ENCODE results near the gene SLC17A7. TPM values are rescaled to one million over a fixed set of nuclear protein-coding genes. Genes with fewer than 3 reads are reported as not detected.
"Not testable (repeated sequence)": the region's sequence is repeated elsewhere in the genome, so short reads cannot be mapped to it uniquely, and the experiment has no call there.

Gene SLC17A7
- total RNA-seq (2014; rRNA removed; shearing (Covaris generic)), result 0.13 and 0.18 TPM in 2 replicates

- DNase-seq (ENCODE audit: low spot score), result peak; percentile 52
These were observed at the start of gene SLC17A7 for GRCh38 chr19:49441210-49441959. TSS of gene SLC17A7 (minus strand) at chr19:49441527. CDS start at chr19:49441379, 148 bp downstream.

GRCh38 chr19:49490287-49491029, 49.1 kb upstream of the SLC17A7 start:
- peak; percentile 0 for DNase-seq (ENCODE audit: low spot score)

DNA sequence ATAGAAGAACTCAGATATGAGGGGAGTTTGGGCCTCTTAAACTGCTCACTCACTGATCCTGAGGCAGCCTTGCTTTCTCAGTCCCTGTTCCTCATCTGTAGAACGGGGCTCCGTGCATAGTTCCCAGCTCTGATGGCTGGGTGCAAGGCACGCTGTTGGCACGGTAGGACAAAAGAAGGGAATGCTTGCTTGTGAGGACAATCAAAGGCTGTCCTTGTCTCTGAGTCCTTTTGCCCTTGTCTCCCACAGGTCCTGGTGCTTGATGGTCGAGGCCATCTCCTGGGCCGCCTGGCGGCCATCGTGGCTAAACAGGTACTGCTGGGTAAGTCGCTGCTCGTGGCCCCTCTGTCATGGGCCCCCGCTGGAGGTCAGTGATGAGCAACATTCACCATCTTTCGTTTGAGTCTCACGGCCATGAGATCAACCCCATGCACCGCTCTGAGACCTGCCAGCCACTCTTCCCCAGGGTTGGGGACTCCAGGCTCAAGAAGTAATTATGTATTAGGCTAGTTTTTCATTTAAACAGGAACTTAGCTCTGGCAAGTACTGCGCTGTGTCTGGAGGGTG, 48.4 kb upstream of the SLC17A7 start:
- DNase-seq (ENCODE audit: low spot score), result peak; percentile 0

- DNase-seq (ENCODE audit: low spot score), result no peak
These were observed 47.7 kb upstream of the SLC17A7 start for GRCh38 chr19:49488863-49489537.

- DNase-seq (ENCODE audit: low spot score), result peak; percentile 55
These were observed 46.9 kb upstream of the SLC17A7 start for GRCh38 chr19:49488046-49488862.

DNA sequence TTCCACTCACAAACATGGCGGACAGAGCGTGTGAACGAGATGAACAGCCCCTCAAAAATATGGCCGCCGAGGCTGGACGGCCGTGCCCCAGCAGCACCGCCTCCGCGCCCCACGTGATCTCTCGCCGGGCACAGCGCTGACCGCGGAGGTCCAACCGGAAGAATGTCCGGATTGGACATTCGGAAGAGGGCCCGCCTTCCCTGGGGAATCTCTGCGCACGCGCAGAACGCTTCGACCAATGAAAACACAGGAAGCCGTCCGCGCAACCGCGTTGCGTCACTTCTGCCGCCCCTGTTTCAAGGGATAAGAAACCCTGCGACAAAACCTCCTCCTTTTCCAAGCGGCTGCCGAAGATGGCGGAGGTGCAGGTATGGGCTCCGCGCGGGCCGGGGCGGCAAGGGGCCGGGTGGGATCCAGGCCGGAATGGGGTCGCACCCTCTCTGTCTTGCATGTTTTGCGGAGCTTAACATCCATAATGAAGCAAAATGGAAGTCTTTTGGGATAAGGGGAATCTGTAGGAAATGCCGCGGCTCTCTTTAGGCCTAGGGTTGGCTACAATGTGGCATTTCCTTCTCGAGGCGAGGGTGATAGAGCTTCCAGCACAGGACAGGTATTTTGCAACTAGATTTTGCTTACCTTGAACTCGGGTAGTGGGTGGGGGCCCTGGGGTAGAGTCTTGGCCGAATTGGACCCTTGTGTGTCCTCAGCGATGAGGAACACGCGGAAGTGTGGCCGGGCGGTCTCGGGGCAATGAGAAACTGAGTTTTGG, 46.1 kb upstream of the SLC17A7 start, which contains the start of gene RPL13A:
Gene RPL13A, plus strand, starts transcription at position 332 of the 769 bp plus-strand sequence. Its CDS starts 22 bp downstream, at position 354.
- DNase-seq (ENCODE audit: low spot score), result peak; percentile 100

- DNase-seq (ENCODE audit: low spot score), result no peak
These were observed 45.5 kb upstream of the SLC17A7 start for GRCh38 chr19:49486710-49487276.

DNA sequence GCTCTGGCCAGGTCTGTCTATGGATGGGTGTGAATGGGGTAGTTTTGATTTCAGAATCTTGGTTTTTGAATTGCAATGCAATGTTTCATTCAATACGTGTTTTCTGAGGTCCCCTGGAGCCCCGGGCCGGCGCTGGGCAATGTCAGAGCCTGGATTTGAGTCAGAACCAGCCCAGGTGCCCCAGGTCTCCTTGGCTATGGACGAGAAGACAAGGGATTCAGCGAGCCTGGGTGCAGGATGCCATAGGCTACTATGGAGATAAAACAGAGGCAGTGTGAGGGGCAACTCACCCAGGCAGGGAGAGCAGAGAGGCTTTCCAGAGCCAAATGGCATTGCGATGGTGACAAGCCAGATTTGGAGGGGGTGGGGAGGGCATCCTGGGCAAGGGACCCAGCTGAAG, 44.9 kb upstream of the SLC17A7 start:
- no peak for DNase-seq (ENCODE audit: low spot score)

DNA sequence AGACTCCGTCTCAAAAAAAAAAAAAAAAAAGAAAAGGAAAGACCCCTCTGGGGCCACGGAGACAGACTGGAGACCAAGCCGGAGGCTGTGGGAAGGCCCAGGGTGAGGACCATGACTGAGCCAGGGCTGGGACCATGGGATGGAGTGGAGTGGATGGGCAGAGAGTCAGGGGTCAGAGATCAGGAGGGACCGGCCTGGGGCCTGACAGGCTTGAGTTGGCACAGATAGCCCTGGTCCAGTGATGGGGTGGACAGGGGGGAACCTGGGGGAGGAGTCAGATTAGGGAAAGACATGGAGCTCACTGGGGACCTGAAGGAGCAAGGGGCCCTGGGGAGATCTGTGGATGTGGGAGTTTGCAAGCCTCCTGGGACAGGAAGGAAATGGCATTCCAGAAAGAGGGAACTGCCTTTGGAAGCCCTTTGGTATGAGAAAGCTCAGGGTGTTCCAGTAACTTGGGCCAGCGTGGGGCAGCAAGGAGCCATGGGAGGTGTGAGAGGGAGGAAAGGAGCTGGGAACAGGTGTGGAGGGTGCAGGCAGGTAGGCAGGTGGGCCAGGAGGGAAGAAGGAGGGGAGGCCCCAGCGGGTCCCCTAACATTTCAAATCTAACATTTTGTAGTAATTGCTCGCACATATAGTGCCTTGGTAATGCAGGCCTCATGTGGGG, 39.8 kb upstream of the SLC17A7 start:
- DNase-seq (ENCODE audit: low spot score), result no peak

GRCh38 chr19:49479975-49480628, 38.8 kb upstream of the SLC17A7 start:
- no peak for DNase-seq (ENCODE audit: low spot score)

DNA sequence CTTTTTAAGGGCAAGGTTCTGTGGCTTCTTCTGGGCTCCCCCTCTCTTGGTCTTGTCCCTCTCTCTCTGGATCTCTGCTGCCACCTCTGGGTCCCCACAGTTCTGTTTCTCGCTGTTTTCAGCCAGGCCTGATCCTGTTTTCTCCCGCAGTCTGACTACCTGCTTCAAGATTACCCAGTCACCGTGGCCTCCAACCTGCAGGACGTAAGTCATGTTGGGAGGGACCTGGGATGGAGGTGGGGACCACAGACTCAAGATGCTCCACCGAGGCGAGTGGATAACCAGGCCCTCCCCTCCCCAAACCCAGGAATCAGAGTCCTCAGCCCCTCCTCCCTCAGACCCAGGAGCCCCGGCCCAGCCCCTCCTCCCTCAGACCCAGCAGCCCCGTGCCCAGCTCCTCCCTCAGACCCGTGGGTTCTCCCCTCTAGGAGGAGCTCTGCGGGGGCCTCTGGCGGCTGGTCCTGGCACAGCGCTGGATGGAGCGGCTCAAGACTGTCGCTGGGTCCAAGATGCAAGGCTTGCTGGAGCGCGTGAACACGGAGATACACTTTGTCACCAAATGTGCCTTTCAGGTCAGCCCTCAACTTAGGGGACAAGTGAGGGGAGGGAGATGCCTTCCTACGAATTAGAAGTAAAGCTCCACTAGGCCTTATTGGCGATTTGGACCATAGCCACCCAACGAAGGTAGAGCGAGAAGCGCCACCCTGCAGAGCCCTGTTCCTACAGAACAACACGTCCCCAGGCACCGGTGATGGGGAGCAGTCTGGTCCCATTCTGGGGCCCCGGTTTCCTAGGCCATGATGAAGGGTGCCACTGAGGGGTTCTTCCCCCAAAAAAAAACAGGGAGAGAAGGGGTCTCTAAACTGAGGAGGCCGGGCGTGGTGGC, 34.9 kb upstream of the SLC17A7 start:
- DNase-seq (ENCODE audit: low spot score), result peak; percentile 64

DNA sequence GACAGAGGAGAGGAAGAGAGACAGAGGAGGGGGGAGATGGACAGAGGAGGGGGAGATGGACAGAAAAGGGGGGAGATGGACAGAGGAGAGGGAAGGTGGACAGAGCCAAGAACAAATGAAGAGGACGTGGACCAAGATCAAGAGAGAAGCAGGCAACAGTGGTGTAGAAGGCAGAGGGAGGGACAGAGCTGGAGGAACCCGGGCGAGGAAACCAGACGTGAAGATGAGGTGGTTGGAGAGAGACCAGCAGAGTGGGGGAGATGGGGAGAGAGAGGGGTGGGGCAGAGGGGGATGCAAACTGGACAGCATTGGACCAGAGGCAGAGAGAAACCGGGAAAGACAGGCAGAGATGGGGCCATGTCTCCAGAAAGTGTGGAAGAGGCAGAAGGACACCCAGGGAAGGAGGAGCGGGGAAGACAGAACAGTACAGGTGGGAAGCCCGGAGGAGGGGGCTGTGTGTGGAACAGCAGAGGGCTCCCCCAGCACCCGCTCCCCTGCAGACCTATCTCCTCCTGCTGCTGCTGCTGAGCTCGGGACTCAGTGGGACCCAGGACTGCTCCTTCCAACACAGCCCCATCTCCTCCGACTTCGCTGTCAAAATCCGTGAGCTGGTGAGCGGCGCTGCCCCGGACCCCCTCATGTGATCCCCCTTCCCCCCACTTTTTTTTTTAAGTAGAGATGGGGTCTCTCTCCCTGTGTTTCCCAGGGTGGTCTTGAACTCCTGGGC, 34.0 kb upstream of the SLC17A7 start:
- DNase-seq (ENCODE audit: low spot score), result no peak

DNA sequence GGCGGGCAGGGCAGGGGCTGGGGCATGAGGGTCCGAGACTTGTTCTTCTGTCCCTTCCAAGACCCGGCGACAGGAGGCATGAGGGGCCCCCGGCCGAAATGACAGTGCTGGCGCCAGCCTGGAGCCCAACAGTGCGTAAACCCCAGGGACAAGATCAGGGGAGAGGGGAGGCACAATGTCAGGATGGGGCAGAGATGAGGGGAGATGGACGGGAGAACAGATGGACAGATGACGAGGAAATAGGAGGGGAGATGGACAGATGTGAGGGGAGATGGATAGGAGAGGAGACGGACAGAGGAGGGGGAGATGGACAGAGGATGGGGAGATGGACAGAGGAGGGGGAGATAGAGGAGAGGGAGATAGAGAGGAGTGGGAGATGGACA, 33.2 kb upstream of the SLC17A7 start:
- DNase-seq (ENCODE audit: low spot score), result no peak

GRCh38 chr19:49473868-49474541, 32.7 kb upstream of the SLC17A7 start, which contains the start of gene FLT3LG:
TSS of gene FLT3LG (plus strand) at chr19:49474215. CDS start at chr19:49474640, 425 bp downstream.
- DNase-seq (ENCODE audit: low spot score), result peak; percentile 86

GRCh38 chr19:49473501-49473867, 32.2 kb upstream of the SLC17A7 start:
- not testable (repeated sequence) for DNase-seq (ENCODE audit: low spot score)

- no peak for DNase-seq (ENCODE audit: low spot score)
These were observed 31.6 kb upstream of the SLC17A7 start for GRCh38 chr19:49472936-49473335.

Data from HT-29 (cell line).